Right lobe of liver (tissue), 4 donors: ENCODE data around the gene SPTBN1.
A peak's percentile ranks its signal among the peaks of the same experiment; 100 is the strongest.

Source experiments
- CTCF ChIP-seq, 4 donors: fragments of 200-600 bp in 3 of 4; fragments of 450-650 bp in 1 of 4; IDR thresholded peaks; one replicate each; pipeline versions ENCODE4 v1.5.1 to v1.8.0; 2016 to 2022; ENCODE audit warnings: antibody characterized with exemption in 4 of 4, mild to moderate bottlenecking in 2 of 4
- POLR2A ChIP-seq: fragments of 450-650 bp; IDR thresholded peaks from one replicate; pipeline ENCODE4 v1.6.1; 2017; ENCODE audit warnings: antibody characterized with exemption, mild to moderate bottlenecking
- donor health status: DM: no; HTN: no; CAD: no.
- donor health status: DM: no; HTN: no; CAD: no.
- donor health status: DM: no; HTN: yes; CAD: no.

GRCh38 chr2:54611830-54612545, 155.9 kb downstream of the SPTBN1 start:
- peak in 1 of 4 donors; percentile 4 for TF ChIP-seq CTCF (IDR thresholded peaks at IDR 0.05)
- no peak for TF ChIP-seq POLR2A
